ENCODE measurements around the gene HOXA5.

DNA sequence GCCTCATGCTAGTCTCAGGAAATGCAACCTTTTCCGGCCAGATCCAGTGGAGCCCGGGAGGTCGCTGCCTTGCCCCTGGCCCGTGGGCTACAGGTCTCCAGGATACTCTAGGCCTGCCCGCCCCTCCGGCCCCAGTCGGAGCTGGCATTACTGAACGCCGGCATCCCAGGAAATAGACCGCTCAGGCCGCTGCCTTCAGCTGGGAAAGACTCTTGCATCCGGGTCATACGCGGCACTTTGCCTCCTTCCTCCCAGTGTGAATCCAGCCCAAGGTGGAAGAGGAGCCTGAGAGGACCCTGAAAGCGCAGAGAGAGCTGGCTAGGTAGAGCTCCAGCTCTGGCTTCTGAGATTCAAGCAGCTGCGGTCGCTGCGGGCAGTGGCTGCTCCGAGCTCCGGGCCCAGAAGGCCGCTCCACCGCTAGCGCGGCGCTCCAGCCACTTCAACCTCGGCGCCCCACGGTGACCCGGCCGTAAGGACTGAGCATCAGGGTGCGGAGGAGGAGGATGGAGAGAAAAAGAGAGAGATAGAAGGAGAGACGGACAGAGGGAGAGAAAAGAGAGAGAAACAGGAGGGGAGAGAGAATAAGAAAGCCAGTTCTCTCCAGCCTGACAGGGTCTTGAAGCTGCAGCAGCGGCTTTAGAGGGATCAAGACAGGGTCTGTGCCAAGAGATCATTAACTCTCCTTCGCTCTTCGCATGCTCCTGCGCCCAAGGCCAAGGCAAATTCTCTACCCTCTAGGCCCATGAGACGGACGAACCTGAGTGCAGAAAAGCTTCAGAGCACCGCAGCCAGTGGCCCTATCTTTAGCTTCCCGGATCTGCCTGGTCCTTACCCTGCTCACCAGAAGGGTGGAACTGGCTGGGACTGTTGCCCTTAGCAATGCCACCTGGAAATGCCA lies 32.4 kb upstream of the HOXA5 start:
- TF ChIP-seq FOSL1 (IDR thresholded peaks at IDR 0.05; ENCODE audit: low read depth) = no peak
- TF ChIP-seq, protein P1, sequence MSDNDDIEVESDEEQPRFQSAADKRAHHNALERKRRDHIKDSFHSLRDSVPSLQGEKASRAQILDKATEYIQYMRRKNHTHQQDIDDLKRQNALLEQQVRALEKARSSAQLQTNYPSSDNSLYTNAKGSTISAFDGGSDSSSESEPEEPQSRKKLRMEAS (IDR thresholded peaks at IDR 0.05) = no peak
- TF ChIP-seq, protein P2, sequence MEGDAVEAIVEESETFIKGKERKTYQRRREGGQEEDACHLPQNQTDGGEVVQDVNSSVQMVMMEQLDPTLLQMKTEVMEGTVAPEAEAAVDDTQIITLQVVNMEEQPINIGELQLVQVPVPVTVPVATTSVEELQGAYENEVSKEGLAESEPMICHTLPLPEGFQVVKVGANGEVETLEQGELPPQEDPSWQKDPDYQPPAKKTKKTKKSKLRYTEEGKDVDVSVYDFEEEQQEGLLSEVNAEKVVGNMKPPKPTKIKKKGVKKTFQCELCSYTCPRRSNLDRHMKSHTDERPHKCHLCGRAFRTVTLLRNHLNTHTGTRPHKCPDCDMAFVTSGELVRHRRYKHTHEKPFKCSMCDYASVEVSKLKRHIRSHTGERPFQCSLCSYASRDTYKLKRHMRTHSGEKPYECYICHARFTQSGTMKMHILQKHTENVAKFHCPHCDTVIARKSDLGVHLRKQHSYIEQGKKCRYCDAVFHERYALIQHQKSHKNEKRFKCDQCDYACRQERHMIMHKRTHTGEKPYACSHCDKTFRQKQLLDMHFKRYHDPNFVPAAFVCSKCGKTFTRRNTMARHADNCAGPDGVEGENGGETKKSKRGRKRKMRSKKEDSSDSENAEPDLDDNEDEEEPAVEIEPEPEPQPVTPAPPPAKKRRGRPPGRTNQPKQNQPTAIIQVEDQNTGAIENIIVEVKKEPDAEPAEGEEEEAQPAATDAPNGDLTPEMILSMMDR (IDR thresholded peaks at IDR 0.05 in 2 of 3, conservative IDR thresholded peaks at IDR 0.05 in 1 of 3; ENCODE audit: borderline replicate concordance in 1 of 3, insufficient read depth in 1 of 3, low read depth in 2 of 3, low read length in 2 of 3) = no peak
